Activated T-helper 1 cell treated with anti-CD3 and anti-CD28 coated beads, Interleukin-2, amount 50 U/mL, for 16 hours (primary cell): ENCODE measurements around the gene IQCK.

ENCODE experiments used
- DNase-seq, 2 donors: peaks; one replicate each; pipeline ENCODE4 v3.0.0-alpha.2; 2020; ENCODE audit warnings: low read depth in 1 of 2, low spot score in 1 of 2

IQCK gene

DNA sequence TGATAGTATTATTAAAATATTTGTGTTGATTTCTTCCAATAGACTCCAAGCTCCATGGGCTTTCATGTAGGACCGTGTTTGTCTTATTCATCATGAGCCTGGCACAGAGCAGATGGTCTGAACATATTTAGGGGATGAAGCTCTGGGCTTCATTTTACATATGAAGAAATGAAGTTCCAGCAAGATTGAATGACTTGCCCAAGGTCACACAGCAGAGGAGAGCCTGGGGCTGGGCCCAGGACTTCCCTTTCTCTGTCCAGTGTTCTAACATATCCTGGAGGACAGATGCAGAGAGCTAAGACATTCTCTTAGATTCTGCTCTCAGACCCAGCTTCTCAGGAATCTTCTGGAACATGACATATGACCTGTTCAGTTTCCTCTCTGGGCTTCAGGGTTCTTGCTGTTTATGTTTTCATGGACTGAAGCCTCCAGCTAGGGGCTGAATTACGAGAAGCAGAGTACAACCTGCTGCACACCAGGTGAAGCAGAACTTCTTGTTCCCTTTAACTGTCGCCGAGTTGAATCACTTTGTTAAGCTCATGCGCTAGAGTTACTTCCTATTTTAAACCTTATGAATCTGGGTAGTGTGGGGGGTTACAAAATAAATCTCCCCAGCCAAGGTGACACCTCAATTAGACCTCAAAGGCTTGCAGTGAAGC is 113.0 kb downstream of the IQCK start:
- no peak for DNase-seq

DNA sequence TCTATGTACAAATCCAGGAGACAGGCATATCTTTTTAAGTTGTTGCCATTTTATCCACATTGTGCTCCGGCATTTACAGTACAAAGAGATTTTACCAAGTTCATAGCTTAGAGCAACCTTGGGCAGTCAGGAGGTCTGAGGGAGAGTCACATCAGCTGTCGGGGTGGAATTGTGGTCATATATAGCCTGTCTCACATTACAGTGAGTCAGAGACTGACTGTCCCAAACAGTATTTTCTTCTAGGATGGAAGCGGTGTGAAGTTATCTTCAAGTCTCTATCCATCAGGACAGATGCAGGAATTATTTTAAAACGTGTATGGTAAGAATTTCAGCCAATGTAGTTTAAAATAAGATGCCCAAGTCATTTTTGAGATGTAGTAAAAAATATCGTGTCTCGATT is 113.6 kb downstream of the IQCK start:
- no peak for DNase-seq

DNA sequence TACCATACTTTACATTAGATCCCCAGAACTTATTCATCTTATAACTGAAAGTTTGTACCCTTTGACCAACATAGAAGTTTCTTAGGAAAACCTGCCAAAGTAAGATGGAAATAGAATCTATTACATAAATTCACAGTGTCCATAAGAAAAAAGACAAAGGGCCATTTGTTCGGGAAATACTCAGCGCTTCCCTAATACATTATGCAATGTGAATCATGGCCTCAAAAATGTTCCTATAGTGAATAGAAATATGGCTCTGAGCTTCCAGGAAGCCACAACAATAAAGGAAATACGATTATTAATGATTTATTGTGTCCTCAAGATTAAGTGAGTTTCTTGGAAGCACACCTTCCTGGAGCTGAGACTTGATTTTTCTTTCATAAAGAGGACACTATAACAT is 115.1 kb downstream of the IQCK start:
- no peak for DNase-seq

DNA sequence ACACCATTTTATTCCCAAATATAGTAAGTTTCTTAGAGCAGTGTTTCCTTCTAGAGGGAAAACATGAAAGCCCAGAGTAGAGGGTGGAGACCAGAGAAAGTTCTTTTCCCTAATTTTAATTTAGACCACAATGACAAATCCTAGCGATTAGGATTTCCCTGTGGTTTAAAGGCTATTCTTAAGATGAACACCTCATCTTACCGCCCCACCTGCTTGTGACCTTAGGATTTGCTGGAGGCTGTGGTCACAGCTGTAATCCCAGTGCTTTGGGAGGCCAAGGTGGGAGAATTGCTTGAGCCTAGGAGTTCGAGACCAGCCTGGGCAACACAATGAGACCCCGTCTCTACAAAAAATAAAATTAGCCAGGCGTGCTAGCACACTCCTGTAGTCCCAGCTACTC is 115.5 kb downstream of the IQCK start:
- no peak for DNase-seq

DNA sequence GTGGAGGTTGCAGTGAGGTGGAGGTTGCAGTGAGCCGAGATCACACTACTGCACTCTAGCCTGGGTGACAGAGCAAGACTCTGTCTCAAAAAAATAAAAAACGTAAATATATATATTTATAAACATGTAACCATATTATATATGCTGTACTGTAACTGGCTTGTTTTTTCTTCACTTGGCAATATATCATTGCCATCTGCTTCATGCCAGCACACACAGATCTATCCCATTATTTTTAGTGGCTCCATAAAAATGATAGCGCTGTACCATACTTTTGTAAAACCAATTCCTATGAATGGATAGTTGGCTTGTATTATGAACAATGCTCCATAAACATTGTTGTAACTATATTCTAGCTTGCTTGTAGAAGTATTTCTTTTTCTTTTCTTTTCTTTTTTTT is 117.1 kb downstream of the IQCK start:
- DNase-seq = no peak

DNA sequence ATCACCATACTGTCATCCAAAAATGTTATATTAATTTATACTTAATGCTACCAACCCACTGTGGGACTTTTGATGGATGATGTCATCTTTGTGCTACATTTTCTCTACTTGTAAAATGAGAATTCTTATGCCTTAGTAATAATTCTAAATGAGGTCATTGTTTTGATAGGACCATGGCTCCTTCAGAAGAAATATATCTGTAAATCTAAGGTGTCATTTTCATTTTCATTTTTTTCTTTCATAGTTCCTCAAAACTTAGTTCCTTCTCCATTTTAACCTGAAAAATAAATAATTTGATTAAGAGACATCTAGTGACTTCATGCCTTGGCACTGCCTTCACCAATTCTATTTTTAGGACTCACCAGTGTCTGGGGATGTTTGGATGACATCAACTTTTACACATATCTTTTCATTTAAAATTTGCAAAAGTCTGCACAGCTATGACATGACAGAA is 117.9 kb downstream of the IQCK start:
- no peak for DNase-seq

DNA sequence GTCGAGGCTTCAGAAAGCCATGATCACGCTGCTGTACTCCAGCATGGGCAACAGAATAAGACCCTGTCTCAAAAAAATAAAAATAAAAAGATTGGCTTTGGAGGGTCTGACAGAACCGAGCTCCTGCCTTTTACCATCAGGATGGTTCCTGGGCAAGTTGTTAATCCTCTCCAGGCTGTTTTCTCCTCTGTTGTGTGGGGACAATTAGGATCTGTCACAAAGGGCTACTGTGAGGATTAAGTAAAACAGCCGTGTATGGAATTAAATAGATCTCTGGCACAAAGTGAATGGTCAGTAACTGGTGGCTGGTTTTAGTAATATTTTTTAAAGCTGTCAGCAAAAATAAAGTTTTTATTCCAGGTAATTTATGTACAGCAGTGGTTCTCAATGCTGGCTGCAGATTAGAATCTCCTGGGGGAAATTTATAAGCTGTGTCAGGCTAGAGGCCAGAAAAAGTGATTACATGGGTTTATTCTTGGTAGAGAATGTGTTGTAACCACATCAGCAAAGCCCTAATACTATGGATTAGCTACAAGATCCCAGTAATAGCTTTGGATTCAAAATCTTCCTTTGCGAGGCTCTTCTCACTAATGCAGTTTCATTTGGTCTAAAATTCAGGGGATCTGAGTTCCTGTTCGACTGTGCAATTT is 119.4 kb downstream of the IQCK start:
- DNase-seq = no peak

DNA sequence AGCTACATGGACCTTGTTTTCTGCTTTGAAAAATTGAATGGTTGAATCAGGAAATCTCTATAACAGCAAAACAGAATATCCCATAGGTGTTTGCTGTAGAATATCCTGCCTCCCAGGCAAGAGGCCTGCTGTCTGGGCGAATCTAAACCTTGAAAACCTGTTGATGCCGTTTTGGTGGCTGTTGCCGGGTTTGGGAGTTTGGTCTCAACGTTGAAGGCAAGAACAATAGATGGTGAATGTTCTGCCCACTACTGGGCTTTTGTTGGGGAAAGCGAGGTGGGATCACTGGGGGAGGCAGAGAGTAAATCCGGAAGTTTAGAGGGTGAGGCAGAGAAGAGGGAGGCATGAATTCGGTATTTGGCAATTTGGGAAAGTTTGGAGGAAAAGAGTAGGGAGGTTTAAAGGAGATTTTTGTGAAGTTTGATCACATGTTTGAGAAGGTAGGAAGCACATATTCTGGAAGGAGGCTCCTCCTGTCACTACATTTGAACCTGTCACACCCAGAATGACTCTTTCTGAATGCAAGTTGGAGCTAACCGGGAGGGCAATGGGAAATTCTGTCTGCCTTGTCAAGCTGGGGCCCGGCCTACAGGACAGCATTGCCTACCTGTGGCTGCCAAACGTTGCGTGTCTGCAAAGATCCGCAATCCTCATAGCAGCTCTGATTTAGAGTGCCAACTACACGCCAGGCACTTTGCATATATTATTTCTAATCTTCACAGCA is 120.1 kb downstream of the IQCK start:
- no peak for DNase-seq

DNA sequence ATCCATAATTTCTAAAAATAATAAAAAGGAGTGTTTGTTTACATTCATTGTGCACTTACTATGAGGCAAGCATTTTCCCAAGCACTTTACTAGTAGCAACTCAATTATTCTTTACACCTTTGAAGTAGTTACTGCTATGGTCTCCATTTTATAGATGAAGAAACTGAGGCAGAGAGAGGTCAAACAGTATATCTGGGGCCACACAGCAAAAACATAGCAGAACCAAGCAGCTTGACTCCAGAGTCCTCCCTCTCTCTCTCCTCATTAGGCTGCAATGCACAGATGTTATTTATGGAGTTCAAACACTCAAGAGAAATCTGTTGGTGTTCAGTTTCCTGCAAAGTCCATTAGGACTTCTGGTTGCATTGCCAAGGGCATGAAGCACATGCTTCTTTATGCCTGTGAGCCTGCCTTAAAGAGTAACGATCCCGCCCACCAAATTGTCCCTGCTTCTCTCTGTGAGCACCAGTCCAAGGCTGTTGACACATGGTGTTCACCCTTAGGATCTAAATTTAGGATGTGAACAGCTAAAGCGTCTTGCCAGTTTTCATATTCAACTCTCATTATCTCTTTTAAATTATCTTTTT is 122.5 kb downstream of the IQCK start:
- no peak for DNase-seq

DNA sequence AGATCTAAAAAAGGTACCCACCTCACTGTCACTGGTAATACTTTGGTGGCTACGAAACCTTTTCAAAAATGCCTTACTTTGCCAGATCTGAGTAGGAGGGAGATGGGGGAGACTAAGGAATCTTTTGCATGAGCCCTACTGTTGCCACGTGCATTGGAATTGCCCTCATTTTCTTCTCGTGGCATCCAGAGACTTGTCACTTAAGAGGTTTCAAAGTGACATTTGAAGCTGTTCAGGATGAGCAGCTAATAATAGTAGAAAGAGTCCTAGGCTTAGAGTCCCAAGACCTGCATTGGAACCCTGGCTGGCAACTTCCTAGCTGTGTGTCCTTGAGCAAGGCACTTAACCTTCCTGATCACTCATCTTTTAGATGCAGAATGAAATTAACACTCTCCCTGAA is 123.1 kb downstream of the IQCK start:
- DNase-seq = no peak

DNA sequence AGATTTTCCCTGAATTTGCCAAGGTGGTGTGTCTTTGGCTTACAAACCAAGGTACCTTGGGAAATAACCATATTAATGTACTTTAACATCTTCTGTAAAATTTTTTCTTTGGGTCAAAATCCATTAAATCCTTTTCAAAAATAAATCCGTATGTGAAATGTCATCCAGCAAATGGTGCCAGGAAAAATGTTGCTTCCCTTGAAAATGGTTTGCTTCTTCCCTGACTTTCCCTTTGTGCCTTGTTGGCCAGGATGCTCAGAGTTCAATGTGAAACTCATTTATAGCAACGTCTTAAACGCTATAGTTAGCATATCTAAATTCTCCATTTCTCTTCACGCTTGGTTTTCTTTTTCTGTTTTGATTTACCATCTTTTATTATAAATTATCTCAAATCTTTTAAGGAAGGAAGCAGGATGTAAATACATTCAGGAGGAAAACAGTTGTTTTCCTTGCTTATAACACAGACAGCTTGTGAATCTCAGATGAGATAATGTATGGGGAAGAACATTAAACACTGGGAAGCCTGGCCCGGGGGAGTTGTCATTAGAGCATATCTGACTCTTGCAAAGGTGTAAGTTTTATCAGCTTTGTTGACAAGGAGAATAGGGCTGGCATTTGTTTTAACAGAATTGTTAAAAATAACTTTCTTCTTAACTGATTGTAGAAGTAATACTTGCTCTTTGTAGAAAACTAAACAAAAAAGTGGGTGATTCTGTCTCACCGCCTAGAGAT is 124.5 kb downstream of the IQCK start:
- DNase-seq = no peak

DNA sequence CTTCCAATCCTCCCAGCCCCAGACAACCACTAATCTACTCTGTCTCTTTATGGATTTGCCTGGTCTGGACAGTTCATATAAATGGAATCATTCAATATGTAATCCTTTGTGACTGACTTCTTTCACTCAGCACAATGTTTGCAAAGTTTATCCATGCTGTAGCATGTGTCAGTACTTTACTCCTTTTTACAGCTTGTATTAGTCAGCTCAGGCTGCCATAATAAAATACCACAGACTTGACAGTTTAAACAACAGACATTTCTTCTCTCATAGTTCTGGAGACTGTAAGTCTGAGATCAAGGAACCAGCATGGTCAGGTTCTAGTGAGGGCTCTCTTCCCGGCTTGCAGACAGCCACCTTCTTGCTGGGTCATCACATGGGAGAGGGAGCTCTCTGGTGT is 125.3 kb downstream of the IQCK start:
- DNase-seq = no peak

DNA sequence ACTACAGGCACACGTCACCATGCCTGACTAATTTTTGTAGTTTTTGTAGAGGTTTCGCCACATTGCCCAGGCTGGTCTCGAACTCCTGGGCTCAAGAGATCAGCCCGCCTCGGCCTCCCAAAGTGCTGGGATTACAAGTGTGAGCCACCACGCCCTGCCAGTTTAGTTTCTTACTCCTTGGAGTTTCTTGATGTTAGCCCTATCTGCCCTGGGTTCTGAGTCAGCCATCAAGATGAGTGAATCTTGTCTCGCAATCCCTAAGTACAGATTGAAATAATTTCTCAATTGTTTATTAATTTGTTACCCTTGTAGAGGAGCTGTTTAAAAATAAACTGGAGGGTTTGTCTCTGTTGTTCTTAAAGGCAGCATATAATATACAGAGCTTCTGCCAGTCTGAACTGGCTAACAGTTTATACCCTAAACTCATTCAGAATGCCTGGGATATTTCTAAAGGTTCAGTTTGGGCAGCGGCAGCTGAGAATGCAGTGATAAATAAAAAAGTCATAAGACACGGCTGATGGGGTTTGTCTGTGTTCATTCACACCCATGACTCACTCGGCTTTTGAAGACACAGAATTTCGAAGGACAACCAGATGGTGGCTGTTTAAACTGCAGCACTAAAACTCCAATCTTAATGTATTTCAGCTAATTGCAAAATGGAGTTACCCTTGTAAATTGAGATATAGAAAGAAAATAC is 127.0 kb downstream of the IQCK start:
- no peak for DNase-seq

DNA sequence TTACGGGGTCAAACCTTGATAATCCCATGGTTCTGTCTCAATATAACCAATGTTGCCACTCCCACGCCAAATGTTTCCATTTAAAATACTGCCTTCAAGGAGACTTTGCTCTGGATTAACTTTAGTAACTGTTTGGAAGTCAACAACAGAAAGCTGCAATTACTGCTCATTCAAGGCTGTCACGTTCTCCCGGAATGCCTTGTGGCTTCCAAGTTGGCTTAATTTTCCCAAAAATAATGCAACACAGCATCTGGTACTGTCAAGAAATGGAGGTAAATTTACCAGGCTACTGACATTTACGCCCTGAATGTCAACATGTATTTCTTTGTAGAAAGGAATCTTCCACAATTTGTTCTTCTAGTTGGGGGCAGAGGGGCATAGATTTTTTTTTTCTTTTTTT is 128.4 kb downstream of the IQCK start:
- no peak for DNase-seq

DNA sequence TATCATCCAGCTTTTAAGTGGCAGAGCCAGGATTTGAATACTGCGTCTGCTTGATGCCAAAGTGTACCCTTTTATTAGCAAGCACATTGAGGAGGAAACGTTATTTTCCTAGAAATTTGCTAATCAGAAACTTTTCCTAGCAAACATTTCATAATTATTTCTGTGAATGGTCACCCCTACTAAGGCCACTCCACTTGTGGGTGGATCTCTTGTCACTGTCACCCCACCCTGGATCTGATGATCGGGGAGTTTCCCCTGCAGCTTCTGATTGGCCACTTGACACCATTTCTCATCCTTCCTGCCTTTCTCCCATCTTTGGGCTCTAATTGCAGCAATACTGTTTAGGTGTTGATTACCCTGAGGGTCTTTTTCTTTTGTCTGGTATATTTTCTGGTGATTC is 130.7 kb downstream of the IQCK start:
- no peak for DNase-seq

DNA sequence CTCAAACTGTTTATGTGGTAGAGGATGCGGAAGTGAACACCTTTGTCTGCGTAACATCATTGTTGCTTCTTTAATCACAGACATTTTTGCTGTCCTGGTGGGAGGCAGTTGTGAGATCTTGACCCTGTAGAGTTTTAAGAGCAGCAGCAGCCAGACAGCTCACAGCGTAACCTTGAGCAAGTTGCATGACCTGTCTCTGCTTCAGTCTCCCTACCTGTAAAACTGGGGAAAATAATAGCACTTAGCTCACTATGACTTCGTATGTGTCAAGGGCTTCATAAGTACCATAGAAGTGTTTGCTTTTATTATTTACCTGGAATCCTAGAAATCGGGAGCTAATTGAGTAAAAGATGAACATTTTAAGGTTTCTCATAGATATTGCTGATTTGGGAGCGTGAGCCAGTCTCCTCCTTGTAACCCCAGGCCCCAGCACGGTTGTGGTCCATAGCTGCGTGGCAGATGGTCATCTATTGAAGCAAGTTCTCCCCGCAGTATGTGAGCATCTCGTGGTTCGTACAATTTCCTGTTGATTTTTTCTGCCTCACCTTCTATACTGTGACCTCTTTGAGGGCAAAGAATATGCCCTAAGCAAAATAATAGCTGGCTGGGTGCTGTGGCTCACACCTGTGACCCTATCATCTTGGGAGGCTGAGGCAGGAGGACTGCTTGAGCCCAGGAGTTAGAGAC is 132.2 kb downstream of the IQCK start:
- DNase-seq = no peak

DNA sequence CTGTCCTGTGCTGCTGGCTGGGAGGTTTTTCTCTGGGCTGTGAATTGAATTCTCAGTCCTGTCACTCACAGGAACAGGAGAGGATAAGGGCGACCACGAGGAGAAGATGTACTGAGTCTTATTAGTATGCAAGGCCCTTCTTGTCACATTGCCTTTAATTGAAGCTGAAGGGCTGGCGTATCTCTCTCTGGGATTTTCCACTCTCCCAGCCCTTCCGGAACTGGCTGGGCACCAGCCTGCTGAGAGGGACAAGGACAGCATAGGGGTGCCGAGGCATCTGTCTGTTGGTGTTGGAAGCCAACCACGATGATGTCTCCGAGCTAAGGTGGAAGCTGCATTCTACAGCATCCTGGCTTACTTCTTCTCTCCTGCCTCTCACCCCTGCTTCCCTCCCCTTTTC is 133.4 kb downstream of the IQCK start:
- no peak for DNase-seq

DNA sequence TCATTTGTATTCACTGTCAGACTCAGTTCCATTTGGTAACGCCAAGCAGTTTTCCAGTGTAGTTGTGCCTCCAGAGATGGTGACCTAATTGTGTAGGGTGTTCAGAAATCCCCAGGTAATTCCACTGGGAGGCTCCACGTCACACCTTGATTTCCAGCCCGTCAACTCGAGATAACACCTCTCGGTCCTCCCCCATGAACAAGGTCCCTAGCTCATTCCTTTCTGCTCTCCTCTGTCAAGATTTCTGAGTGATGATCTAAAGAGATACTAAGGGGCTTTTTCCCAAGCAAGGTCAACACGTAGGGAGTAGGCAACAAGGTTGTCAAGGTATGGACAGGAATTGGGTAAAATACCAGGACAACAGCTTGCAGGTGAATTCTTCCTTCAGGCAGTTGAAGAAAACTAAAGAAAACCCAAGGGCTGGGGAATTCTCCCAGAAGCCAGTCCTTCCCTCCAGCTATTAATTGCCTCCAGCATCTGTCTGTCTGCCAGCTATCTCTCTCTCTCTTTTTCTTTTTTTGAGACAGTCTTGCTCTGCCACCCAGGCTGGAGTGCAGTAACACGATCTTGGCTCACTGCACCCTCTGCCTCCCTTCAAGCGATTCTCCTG is 135.2 kb downstream of the IQCK start:
- no peak for DNase-seq

DNA sequence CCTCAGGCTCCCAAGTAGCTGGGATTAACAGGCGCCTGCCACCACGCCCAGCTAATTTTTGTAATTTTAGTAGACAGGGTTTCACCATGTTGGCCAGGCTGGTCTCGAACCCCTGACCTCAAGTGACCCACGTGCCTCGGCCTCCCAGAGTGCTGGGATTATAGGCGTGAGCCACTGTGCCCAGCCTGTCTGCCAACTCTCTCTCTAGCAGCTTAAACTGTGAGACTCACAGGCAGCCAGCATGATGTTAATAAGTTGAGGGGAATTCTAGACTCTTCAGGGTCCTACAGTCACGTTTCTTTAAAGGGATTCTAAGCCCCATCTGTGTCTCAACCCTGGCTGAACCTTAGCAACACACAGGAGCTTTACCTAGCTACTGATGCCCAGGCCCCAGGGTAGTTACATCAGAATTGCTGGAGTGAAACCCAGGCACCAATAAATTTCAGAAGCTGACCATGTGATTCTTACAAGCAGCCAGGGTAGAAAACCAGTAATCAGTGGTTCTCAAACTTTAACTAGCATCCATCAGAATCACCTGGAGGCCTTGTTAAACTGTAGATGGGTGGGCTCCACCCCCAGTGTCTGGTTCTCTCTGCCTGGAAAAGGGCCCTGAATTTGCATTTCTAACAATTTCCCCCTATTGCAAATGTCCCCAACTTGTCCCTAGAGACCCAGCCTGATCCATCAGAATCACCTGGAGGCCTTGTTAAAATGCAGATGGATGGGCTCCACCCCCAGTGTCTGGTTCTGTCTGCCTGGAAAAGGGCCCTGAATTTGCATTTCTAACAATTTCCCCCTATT is 135.9 kb downstream of the IQCK start:
- DNase-seq = no peak
